Kidney (tissue), 14 donors: Measurements from ENCODE around the gene KIFAP3. TPM values are rescaled to one million over a fixed set of nuclear protein-coding genes. Genes with fewer than 3 reads are reported as not detected.

Source experiments
- DNase-seq, 5 donors: peaks; one replicate each; pipeline ENCODE4 v3.0.0-alpha.2; 2013 to 2020
- FAIRE-seq: peaks from 2 replicates; lab custom pipeline; 2012; peaks lifted over from hg19 to GRCh38; lab: Jason Lieb, UNC
- H3K27ac ChIP-seq, 2 donors: one replicate each; pipeline ENCODE4 v1.7.0; 2013; ENCODE audit warnings: low read depth in 2 of 2, low read length in 2 of 2, inconsistent platforms in 1 of 2
- H3K27me3 ChIP-seq: one replicate; pipeline ENCODE4 v1.7.1; 2013; ENCODE audit warnings: low read length, inconsistent platforms; ENCODE audit not compliant: control insufficient read depth, insufficient read depth
- H3K36me3 ChIP-seq, 3 donors: one replicate each; pipeline versions ENCODE4 v1.7.0 to v1.7.1; 2013; ENCODE audit warnings: low read length in 3 of 3, control low read depth in 1 of 3, inconsistent platforms in 1 of 3; ENCODE audit not compliant: insufficient read depth in 3 of 3, control insufficient read depth in 2 of 3
- H3K4me1 ChIP-seq, 3 donors: one replicate each; pipeline versions ENCODE4 v1.7.0 to v1.7.1; 2013; ENCODE audit warnings: low read length in 3 of 3, inconsistent platforms in 1 of 3, low read depth in 1 of 3; ENCODE audit not compliant: control insufficient read depth in 2 of 3, insufficient read depth in 2 of 3
- H3K4me3 ChIP-seq, 3 donors: one replicate each; pipeline versions ENCODE4 v1.7.0 to v1.8.1; 2013; ENCODE audit warnings: low read length in 3 of 3, control low read depth in 1 of 3, inconsistent platforms in 1 of 3
- H3K9ac ChIP-seq, 3 donors: one replicate each; pipeline versions ENCODE4 v1.7.0 to v1.7.1; 2013; ENCODE audit warnings: low read length in 3 of 3, control low read depth in 1 of 3, inconsistent platforms in 1 of 3
- H3K9me3 ChIP-seq, 3 donors: one replicate each; pipeline versions ENCODE4 v1.7.0 to v1.7.1; 2013; ENCODE audit warnings: low read length in 3 of 3, control low read depth in 1 of 3, inconsistent platforms in 1 of 3; ENCODE audit not compliant: control insufficient read depth in 2 of 3, insufficient read depth in 1 of 3
- intact Hi-C: fragments of 100-400 bp; cut with DNase I; formaldehyde crosslinking; loops from one replicate; pipeline ENCODE4 v1.11.1; 2022
- polyA plus RNA-seq: library from polyadenylated mRNA; stranded (reverse); fragments of 350-450 nt; fragmentation: Illumina TruSeq; extraction: RNeasy Lipid Tissue Mini Kit (QIAGEN cat#74804); gene quantifications from one replicate; pipeline ENCODE4 v1.2.3, GENCODE V29; 2014; ENCODE audit warnings: low read depth, low replicate concordance; ENCODE audit not compliant: insufficient read depth
- total RNA-seq: library from RNA; stranded (reverse); fragmentation: NEBNext Ultra II Directional; extraction: Animal tissue kit (Norgen Biotek cat#: 25700); gene quantifications from one replicate; pipeline ENCODE4 v1.2.1, GENCODE V29; 2021
- TF ChIP-seq, protein P1 (sequence below): IDR thresholded peaks from 3 replicates; pipeline ENCODE4 v1.5.1; 2012; ENCODE audit warnings: mild to moderate bottlenecking, moderate library complexity, borderline replicate concordance; ENCODE audit not compliant: insufficient read depth; ENCODE audit errors: extremely low read depth
- donor health status: control.
- donor health status: control.
- donor health status: control.
- donor health status: control.
- donor health status: control.
- donor health status: DM: yes; HTN: yes; CAD: no.
- donor health status: Normal renal cell carcinoma (clear cell type).

KIFAP3 gene
- total and polyA plus RNA-seq, 2 donors from 2014 or later, result 31.6 to 32.9 TPM

- no peak for FAIRE-seq
- no peak for DNase-seq
- intact Hi-C loops, result no loop called here
- no peak overlapping the region for H3K9ac ChIP-seq
- H3K4me3 ChIP-seq, result no peak overlapping the region
- H3K9me3 ChIP-seq, result no peaks in the 10 kb centered on the region
- no peaks in the 10 kb centered on the region for H3K36me3 ChIP-seq
- TF ChIP-seq, protein P1, sequence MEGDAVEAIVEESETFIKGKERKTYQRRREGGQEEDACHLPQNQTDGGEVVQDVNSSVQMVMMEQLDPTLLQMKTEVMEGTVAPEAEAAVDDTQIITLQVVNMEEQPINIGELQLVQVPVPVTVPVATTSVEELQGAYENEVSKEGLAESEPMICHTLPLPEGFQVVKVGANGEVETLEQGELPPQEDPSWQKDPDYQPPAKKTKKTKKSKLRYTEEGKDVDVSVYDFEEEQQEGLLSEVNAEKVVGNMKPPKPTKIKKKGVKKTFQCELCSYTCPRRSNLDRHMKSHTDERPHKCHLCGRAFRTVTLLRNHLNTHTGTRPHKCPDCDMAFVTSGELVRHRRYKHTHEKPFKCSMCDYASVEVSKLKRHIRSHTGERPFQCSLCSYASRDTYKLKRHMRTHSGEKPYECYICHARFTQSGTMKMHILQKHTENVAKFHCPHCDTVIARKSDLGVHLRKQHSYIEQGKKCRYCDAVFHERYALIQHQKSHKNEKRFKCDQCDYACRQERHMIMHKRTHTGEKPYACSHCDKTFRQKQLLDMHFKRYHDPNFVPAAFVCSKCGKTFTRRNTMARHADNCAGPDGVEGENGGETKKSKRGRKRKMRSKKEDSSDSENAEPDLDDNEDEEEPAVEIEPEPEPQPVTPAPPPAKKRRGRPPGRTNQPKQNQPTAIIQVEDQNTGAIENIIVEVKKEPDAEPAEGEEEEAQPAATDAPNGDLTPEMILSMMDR, result no peak
- H3K27me3 ChIP-seq, result no peaks in the 10 kb centered on the region
- no peak overlapping the region for H3K27ac ChIP-seq
- no peaks in the 10 kb centered on the region for H3K4me1 ChIP-seq
These were observed 169.7 kb downstream of the KIFAP3 start for GRCh38 chr1:169904834-169905233.

GRCh38 chr1:169902751-169903150, 171.7 kb downstream of the KIFAP3 start:
- H3K27me3 ChIP-seq, result no peaks in the 10 kb centered on the region

DNA sequence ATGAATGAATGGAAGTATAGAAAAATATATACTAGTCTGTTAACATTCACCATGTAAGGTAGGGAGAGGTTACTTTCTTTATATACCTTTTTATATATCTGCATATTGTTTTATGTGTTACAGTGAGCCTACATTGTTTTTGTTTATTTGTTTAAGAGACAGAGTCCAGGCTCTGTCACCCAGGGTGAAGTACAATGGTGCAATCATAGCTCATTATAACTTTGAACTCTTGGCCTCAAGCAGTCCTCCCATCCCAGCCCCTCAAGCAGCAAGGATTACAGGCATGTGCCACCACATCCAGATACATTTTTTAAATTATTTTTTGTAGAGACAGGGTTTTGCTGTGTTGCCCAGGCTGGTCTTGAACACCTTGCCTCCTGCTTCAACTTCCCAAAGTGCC, 173.4 kb downstream of the KIFAP3 start:
- intact Hi-C loops, result no loop called here
- Histone ChIP-seq H3K9ac (no peak overlapping the region), H3K36me3 (no peaks in the 10 kb centered on the region), H3K9me3 (no peaks in the 10 kb centered on the region), H3K4me1 (no peaks in the 10 kb centered on the region), H3K27me3 (no peaks in the 10 kb centered on the region), H3K27ac (no peak overlapping the region), H3K4me3 (no peak overlapping the region)
- FAIRE-seq, result no peak
- no peak for DNase-seq
- TF ChIP-seq, protein P1, result no peak

More at GRCh38 chr1:169902751-169903150, 171.7 kb downstream of the KIFAP3 start:
- no peaks in the 10 kb centered on the region for H3K4me1 ChIP-seq
- no peak overlapping the region for H3K4me3 ChIP-seq
- no peaks in the 10 kb centered on the region for H3K9me3 ChIP-seq
- no peak overlapping the region for H3K27ac ChIP-seq
- FAIRE-seq, result no peak
- H3K9ac ChIP-seq, result no peak overlapping the region
- no peaks in the 10 kb centered on the region for H3K36me3 ChIP-seq
- TF ChIP-seq, protein P1, result no peak
- intact Hi-C loops, result no loop called here
- DNase-seq, result no peak

DNA sequence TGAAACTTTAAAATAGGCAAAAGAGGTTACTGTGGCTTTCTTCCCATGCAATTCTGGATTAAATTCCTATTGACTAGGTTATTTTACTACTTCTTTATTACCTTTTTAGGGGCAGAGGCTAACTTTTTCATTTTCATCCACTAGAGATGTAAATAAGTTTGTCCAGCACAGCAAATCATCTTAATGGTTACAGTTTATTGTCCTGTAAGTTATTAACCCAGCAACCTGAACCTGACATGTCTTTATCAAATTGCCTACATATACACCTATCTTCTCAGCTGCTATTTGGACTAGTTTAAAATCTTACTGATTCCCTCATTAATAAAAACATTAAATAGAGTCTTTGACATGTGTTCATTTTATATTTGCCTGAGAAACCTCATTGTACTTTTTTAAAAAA, 173.9 kb downstream of the KIFAP3 start:
- Histone ChIP-seq H3K36me3 (no peaks in the 10 kb centered on the region), H3K9ac (no peak overlapping the region), H3K9me3 (no peaks in the 10 kb centered on the region), H3K4me1 (no peaks in the 10 kb centered on the region), H3K27ac (no peak overlapping the region), H3K27me3 (no peaks in the 10 kb centered on the region), H3K4me3 (no peak overlapping the region)
- FAIRE-seq, result no peak
- intact Hi-C loops, result no loop called here
- TF ChIP-seq, protein P1, result no peak
- DNase-seq, result no peak
